NCI-H1092 (cell line): ENCODE measurements around the gene GPR132.
"Not testable (repeated sequence)": the region's sequence is repeated elsewhere in the genome, so short reads cannot be mapped to it uniquely, and the experiment has no call there.

Source experiments
- DNase-seq: peaks from one replicate; lab custom pipeline; 2025; lab: John Stamatoyannopoulos, UW

Gene GPR132

DNA sequence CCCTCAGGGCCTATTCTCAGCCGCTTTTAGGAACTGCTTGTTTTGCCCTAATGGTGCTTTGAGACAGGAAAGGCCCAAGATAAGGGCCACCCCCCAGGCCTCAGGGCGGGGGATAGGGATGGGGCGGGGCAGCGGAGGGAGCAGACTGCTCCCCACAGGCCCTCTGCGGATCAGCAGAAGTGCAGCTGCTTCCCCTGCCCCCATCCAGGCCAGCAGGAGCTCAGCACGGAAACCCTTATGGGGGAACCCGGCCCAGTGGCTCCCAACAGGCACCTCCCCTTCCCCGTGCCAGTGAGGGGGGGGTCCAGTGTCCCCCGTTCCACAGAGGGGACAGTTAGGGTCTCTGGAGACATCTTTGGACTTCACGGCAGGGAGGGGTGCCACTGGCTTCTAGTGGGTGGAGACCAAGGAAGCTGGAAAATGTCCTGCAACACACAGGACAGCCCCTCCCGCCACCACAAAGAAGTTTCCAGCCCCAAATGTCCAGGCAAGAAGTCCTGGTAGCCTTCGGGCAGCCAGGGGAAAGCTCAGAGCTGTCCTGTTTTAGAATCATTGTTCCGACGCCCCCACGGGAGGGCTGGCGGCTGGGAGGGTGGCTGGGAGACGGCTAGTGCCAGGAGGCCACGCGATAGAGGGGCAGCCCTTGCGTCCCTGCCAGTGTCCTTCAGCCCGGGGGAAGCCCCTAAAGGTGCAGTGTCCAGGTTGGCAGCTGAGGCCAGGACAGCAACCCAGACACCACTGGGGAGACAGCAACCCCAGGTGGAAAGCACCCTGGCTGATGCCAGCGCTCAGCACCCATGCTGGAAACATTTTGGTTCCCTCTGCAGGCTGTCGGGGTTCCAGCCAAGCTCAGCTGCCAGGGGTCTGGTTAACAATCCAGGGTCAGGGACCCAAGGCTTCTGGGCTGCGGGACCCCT lies 10.4 kb upstream of the GPR132 start:
- DNase-seq, result no peak

DNA sequence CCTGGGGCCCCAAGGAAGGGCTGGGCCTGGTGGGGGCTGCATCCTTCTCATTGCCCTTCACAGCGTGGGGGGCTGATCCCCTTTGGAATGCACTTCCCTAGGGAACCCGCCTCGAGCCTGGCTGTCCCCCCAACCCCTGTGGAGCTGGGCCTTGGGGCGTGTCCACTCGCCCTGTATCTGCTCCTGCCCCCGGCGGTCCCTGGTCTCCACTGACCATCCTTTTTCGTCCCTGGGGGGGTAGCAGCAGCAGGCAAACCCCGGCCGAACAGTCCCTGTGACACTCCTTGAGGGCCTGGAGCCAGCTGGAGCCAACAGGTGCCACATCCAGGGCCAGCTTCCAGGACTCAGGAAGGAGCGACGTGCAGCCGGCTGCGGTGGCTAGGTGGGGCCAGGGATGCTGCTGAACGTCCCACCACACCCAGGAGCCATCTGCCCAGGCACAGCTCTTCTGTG lies 9.4 kb upstream of the GPR132 start:
- DNase-seq, result no peak

DNA sequence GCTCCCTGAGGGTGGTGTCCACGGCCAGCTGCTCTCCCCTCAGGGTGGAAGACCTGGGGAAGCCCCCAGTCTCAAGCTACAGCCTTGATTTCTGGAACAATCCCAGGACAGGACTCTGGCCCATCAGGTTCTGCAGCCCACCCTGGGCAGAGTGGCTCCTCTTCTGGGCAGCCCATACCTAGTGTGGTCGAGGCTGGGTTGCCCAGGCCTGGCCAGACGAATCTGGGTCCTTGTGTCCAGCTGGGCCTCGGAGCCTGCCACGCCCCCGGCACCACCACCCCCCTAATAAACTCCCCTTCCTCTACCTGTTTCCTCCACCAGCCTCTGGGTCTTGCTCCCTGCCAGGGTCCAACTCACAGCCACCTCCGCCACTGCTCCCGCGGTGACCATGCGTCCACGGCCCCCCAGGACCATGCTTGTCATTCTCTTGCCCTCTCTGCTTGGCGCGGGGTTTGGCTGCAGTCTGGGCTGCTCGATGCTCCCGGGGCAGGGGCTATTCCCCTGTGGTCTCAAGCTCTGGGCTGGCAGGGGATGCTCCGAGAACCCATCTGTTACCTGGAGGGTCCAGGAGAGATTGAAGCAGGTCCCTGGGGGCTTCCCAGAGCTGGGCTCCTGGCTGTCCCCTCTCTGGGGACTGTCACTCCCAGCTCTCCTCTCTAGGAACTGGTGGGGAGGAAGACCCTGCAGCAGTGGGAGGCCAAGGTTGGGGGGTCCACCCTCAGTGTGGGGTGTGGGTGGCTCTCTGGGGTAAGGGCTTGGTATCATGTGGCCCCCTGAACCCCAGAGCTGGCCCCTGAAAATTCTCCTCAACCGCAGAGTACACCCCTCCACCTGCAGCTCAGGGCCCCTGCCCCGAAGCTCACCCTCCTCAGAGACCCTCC lies 8.7 kb upstream of the GPR132 start:
- DNase-seq, result no peak

DNA sequence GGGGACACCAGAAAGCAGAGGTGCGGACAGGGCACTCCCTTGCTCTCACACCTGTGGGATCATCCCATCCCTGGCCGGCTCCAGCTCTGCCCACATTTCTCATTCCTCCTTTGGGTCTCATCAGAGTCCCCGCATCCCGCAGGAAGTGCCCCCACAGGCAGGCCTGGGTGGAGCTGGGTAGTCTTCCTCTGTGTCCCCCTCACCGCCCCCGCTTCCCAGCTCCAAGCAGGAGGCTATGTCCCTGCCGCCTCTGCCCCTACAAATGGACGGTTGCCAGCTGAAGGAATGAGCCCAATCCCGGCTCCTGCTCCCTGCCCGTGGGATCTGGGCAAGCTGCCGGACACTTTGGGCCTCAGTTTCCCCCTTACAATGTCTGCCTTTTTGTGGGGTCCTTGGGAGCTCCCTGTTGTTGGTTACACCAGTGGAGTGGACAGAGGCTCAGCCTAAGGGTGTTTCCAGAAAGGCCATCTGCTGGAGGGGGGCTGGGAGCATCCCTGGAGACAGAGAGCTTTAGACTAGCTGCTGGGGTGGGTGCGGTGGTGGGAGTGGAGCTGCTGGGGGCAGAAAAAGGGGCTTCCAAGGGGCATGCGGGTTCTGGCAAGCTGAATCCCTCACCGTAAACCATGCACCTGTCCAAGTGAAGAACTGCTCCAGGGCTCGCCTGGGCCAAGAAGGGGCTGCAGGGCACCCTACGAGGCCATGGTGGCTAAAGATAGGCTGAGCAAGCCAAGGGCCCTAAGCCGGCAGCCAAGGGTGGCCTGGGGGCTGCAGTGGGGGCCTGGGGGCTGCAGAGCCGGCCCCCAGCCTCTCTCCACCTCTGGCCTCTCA lies 7.9 kb upstream of the GPR132 start:
- no peak for DNase-seq

DNA sequence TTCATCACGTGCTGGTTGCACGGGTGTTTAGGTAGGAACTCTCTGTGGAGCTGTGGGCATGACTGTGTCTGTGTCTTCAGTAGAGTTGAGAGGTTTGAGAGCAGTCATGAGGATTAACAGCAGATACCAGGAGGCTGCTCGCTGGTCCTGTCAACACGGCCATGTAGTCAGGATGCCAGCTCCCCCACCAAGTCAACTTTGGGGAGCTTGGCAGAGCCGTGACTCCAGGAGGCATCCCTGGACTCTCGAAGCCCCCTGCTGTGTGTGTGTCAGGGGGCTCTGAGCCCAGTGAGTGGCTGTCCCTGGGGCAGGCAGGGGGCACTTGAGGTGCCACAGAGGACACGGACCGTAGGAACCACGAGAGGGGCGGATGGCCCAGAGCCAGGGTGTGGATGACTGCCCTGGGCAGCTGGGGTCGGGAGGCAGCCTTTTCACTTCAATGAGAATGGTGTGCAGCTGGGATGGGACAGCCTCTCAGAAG lies 7.2 kb upstream of the GPR132 start:
- no peak for DNase-seq

DNA sequence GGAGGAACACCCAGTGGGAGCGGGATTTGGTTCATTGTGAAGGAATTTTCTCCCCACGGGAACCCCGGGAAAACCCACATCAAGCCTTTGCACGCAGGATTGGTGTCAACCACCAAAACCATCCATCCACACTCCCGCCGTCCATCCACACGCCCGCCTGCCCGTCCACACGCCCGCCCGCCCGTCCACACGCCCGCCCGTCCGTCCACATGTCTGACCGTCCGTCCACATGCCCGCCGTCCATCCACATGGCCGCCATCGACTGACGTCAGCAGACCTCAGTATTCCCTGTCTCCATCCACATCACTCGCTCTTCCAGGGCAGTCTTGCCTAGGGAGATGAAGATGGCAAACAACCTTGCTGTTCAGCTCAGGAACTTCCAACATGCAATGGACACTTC lies 6.7 kb upstream of the GPR132 start:
- DNase-seq, result no peak

DNA sequence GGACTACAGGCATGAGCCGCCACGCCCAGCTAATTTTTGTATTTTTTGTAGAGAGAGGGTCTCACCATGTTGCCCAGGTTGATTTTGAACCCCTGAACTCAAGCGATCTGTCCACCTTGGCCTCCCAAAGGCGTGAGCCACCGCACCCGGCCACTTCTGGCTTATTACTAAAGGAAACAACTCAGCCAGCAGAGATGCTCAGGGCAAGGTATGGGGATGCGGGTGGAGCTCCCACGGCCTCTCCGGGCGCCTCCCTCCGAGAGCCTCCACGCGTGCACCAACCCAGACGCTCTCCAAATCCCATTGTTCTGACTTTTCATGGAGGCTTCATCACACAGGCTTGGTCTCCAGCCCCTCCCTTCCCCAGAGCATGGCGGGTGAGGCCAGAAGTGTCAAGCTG lies 6.1 kb upstream of the GPR132 start:
- no peak for DNase-seq

DNA sequence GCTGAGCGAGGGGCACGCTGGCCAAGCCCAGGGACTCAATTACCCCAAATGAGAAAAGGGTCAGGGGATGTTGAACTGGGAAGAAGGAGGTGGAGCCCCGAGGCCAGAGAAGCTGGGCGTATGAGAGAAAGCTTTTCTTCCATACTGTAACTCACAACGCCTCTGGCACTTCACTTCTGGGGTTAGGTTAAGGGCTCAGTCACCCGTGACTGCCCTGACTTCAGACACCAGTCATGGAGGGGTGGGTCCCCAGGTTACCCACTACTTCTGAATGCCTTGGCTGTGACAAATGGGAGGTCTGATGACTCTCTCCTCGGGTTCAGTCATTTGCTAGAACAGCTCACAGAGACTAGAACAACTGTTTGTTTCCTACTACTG lies 5.5 kb upstream of the GPR132 start:
- no peak for DNase-seq

DNA sequence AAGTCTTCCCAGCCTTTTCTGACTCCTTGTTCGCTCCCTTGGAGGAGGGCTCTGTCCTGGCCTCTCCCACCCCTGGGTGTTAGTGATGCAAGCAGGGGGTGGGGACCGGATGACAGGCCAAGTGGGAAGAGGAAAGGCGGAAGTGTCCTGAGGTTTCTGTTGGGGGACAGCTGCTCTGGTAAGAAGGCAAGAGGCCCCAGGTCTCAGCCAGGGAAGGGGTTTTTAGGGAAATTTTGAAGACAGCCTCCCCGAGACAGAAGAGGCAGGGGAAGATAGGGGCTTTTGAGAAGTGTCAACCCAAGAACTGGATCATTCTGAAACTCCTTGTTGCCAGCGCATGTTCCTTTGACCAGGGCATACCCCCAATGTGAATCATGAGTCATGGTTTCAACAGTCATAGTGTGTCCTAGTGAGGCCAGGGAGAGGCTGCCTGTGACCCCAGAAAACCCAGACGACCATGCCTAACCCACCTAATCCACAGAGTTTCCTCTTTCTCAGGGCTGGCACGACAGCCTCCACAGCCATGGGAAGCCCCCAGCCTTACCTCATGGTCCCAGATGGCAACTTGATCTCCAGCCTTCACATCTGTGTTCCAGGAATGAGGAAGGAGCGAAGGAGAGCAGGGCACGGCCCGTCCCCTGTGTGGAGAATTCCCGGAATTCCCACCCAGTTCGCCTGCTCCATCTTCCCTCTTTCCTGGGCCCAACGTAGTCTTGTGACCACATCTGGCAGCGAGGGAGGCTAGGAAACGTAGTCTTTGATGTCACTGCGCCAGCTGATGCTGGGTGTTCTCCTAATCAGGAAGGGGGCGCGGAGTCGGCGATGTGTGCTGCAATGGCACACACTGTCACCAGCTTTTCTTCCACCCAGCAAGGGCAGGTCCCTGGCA lies 4.9 kb upstream of the GPR132 start:
- no peak for DNase-seq

DNA sequence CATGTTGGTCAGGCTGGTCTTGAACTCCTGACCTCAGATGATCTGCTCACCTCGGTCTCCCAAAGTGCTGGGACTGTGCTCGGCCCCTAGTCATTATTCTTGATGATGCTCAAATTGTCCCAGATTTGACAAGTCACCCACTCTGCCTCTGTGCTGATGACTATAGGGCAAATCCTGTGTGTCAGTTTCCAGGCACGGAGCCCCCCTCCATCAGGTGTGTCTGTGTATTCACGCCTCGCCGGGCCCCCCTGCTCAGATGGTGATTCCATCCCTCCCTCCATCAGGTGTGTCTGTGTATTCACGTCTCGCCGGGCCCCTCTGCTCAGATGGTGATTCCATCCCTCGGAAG lies 4.3 kb upstream of the GPR132 start:
- no peak for DNase-seq

DNA sequence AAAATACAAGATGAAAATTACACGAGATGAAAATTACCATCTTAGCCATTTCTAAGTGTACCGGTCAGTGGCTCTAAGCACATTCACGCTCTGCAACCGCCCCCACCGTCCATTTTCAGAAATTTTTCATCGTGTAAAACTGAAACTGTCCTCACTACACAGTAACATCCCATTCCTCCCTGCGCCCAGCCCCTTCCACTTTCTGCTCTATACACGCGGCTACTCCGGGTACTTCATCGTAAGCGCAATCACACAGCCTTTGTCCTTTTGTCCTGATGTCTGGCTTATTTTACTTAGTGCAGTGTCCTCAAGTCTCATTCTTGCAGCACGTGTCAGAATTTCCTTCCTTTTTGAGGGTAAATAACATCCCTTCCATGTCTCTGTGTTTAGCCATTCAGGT lies 3.6 kb upstream of the GPR132 start:
- no peak for DNase-seq

DNA sequence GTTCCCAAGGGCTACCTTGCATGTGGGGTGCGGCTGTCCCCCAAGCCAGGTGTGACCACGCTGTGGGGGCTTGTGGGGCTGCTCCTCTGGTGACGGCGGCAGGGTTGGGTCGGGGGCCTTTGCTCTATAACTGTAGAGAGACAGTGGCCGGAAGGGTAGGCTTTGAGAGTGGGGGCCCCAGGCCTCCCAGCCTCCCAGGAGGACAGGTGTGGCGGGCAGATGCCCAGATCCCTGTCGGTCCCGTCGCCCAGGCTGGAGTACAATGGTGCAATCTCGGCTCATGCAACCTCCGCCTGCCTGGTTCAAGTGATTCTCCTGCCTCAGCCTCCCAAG lies 2.7 kb upstream of the GPR132 start:
- no peak for DNase-seq

DNA sequence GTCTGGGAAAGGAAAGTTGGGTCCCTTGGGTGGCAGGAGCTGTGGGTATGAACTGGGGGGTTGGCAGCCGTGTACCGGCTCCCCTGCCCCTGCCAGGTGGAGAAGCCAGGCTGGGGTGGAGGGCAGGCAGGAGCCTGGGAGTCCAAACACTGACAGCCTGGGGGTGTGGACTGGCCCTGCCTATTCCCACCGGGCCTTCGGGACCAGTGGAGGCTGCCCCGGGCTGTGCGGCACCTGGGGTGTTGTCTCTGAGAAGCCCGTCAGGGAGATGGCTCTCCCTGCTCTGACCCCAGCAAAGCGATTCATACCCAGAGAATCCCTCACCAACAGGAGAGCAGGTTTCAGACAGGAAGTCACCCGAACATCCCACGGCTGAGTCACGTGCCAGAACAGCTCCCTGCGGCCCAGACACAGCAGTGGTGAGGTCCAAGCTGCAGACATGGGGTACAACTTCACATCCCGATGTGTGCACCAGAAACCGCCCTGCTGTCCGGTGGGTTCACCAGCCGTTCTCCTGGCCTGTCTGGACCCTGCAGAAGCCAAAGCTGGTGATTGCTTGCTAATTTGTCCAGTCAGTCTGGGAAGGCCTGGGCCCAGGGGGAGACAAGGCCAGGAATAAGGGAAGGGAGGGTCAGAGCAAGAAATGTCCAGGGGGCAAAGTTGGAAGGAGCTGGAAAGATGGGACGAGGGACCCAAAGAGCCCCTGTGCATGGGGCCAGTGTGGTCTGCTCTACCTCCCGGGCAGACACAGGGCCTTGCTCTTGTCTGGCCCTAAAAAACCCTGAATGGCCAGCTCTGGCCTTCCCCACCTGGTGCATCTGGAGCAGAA lies 2.1 kb upstream of the GPR132 start:
- DNase-seq, result no peak

DNA sequence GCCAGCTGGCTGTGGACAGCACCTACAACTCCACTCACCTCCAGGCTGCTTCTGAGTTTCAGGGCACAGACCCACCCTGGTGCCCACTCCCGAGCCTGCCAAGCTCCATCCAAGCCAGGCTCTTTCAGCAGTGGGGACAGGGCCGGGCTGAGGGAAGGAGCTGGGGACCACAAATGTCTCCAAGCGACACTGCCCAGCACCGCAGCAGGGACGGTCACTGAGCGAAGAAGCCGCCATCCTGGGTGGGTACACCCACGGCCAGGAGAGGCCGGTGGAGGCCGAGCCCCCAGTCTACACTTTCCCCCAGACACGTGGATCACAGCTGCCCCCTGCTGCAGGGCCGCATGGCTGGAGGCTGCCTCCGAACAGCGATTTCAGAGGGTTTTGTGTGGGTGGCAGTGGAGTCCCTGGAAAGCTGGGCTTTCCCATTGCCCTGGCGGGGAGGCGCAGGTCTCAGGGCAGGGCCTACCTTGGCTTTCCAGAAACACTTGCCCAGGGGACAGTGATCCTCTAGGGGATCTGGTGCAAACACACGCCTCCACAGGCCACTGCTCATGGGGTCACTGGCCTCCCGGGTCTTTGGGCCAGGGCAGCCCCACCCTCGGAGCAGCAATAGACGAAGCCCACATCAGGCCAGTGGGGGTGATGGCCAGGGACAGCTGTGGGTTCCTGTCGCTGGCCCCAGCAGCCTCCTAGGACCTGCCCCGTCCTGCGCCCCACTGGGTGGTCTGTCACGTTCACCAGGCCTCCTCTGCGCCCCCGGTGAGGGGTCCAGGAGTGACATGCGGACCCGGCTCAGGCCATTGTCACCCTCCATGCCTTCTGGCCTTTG lies 1.2 kb upstream of the GPR132 start:
- DNase-seq, result no peak

DNA sequence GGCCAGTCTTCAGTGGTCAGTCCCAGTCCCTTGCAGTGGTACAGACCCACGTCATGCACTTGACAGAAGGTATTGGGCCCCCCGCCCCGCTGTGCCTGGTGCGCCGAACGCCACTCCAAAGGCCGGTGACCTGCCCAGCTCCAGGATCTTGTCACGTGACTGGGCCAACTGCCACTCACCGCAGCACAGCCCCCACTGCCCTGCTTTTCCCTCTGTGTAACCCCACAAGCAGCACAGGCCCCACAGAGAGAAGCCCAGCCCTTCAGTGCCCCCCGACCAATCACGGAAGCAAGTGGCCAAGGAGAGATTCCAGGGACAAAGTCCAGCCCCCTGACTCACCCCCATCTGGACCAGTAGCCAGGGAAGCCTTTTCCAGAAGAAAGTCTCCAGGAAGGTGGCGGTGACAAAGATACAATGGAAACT lies 498 bp downstream of the GPR132 start:
- DNase-seq, result no peak

DNA sequence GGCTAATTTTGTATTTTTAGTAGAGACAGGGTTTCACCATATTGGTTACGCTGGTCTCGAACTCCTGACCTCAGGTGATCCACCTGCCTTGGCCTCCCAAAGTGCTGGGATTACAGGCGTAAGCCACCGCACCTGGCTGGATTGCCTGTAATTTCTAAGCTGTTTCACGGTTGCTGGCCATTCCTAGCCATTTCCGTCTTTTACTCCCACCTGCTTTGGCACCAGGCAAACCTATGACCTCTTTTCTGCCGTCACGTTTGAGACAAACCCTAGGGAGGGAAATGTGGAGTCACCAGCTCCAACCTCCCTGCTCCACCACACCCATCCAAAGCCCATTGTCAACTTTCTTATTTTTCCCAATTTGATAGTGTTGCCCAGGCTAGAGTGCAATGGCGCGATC lies 1.2 kb downstream of the GPR132 start:
- DNase-seq, result no peak

DNA sequence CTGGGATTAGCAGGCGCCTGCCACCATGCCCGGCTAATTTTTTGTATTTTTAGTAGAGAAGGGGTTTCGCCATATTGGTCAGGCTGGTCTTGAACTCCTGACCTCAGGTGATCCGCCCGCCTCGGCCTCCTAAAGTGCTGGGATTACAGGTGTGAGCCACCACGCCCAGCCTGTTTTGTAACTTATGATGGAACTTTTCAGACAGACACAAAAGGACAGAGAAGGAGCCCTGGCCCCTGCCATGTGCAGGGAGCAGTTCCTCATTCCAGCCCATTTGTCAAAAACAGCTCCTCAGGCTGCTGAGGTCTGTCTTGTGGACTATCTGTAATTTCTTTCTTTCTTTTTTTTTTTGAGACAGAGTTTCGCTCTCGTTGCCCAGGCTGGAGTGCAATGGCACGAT lies 1.7 kb downstream of the GPR132 start:
- not testable (repeated sequence) for DNase-seq

DNA sequence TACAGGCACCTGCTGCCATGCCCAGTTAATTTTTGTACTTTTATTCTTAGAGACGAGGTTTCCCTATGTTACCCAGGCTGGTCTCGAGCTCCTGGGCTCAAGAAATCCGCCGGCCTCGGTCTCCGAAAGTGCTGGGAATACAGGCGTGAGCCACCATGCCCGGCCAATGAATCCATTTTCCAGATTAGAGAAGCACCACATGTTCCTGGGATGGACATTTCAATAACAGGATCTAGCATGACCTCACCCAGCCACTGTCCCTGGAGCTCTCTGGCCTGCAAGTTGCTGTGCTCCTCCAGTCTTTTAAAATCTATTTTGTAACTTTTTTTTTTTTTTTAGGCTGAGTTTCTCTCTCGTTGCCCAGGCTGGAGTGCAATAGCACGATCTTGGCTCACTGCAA lies 2.2 kb downstream of the GPR132 start:
- DNase-seq, result no peak

DNA sequence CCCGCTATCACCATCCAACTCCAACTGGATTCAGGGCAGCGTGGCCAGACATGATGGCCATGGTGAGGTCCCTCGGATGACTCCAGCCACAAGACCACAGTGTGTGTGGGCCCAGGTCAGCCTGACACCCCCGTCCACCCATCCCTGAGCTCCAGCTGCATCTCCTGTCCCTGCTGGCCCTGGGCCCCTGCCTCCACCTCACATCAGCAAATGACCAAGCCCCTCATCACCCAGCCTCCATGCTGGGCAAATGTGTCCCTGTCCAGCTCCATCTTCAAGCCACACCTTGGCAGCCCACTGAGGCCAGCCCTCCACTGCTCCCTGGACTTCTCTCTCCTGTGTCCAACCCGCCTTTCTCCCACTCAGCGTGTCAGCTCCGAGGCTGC lies 3.2 kb downstream of the GPR132 start:
- no peak for DNase-seq
